ENCODE results near the gene CIT.

GRCh38 chr12:119911182-119911581 lies 34.1 kb upstream of the CIT start:
- TF ChIP-seq CTCF (IDR thresholded peaks at IDR 0.05), result no peak
- TF ChIP-seq POLR2A (IDR thresholded peaks at IDR 0.05), result no peak
